HG02840 (cell line): ENCODE data around the gene FBXW8.

Source experiments
- ATAC-seq: cut with Tn5 transposase; IDR thresholded peaks from one replicate; pipeline ENCODE4 v1.9.1; 2021; ENCODE audit warnings: mild to moderate bottlenecking, moderate library complexity, moderate number of reproducible peaks; ENCODE audit not compliant: unreplicated experiment, low FRiP score

FBXW8 gene

DNA sequence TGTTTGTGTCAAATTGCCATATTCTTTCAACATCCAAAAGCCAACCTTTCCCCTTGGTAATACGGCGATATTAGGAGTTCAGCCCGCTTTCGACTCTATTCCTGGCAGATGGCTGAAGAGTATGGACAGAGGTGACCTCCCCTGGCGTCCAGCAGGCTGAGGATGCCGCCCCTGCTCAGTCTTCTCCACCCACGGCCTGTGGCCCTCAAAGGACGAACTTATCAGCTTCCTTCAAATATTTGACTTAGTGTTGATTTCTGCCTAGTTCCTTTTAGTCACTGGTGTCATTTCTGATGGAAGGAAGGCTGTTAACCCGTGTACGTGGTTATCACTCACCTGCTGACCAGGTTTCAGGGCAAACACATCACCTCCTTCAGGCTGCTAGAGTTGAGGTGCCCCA is 123.5 kb downstream of the FBXW8 start:
- no peak for ATAC-seq

DNA sequence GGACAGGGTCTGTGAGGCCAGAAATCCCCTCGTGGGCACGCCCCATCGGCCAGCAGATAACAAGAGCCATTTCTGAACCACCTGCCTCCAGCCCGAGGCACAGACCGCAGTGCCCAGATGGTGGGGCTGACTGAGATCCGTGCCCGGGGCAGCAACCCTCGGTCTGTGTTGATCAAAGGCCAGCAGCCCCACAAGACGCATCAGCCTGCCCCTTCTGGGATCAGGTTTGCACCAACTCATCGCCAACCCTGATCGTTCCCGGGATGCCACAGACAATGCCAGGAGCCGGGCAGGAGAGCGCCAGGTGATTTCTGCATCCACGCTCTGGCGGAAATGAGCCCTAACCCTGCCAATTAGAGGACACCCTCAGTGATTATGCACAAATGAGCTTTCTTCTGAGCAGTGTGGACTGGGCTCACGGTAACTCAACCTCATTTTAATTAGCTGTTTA is 124.0 kb downstream of the FBXW8 start:
- ATAC-seq = no peak

- ATAC-seq = no peak
These were observed 124.5 kb downstream of the FBXW8 start for GRCh38 chr12:117035287-117035686.

DNA sequence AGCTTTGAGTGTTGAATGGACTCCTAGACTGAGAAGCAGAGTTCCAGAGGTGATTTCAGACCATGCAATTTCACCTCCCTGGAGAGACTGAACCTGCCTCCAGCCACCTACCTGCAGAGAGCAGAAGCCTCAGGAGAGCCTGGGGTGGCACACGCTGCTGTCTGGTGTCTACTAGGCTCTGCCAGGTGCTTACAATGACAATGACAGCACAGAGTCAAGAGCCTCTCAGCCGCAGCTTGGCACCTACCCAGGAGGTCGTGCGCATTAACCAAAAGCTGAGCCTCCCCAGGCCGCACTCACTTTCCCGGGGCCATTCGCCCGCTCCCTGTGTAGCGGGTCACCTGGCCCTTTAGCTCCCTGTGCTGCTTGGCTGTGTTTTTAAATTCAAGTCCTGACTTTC is 125.3 kb downstream of the FBXW8 start:
- no peak for ATAC-seq

GRCh38 chr12:117036547-117036946 is 125.8 kb downstream of the FBXW8 start:
- no peak for ATAC-seq

- no peak for ATAC-seq
These were observed 126.7 kb downstream of the FBXW8 start for GRCh38 chr12:117037289-117038022.

GRCh38 chr12:117038023-117038680 is 127.4 kb downstream of the FBXW8 start:
- no peak for ATAC-seq

DNA sequence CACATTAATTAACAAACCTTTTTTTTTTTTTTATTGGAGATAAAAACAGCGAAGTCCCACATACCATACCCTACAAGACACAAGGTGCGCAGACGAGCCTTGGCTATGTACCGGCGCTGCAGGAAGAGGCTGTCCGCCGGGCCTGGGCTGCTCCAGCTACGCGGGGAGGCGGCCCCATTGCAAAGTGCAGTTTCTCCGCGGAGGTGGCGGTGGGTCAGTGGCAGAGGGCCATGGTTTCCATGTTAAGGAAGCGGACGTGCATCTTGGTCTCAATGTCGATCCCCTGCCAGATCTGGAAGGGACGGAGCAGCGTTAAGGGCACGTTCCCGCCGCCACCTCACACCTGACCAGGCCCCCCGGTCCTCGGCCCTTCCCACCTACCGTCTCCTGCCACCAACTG is 128.2 kb downstream of the FBXW8 start:
- no peak for ATAC-seq

- no peak for ATAC-seq
These were observed 129.2 kb downstream of the FBXW8 start for GRCh38 chr12:117039891-117040309.

GRCh38 chr12:117040496-117040895 is 129.7 kb downstream of the FBXW8 start:
- ATAC-seq = no peak

GRCh38 chr12:117041798-117042170 is 131.0 kb downstream of the FBXW8 start:
- no peak for ATAC-seq

- no peak for ATAC-seq
These were observed 131.6 kb downstream of the FBXW8 start for GRCh38 chr12:117042171-117042842.

- no peak for ATAC-seq
These were observed 132.1 kb downstream of the FBXW8 start for GRCh38 chr12:117042862-117043261.

DNA sequence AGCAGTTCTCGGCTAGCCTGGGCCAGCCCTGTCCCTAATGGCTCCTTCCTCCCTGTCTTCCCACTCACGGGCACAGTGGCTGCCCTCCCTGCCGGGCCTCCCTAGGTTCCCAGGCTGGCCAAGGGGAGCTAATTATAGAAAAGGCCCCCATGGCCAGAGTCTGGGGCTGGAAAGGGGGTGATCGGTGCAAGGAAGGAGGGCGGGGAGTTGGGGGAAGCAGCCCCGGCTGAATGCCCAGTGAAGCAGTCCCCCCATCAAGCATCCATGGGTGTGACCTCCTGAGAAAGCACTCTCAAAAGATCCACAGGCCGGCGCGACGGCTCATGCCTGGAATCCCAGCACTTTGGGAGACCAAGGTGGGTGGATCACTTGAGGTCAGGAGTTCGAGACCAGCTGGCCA is 133.6 kb downstream of the FBXW8 start:
- no peak for ATAC-seq

- no peak for ATAC-seq
These were observed 134.0 kb downstream of the FBXW8 start for GRCh38 chr12:117044790-117045159.

- ATAC-seq = no peak
These were observed 134.6 kb downstream of the FBXW8 start for GRCh38 chr12:117045160-117046010.

- ATAC-seq = no peak
These were observed 135.2 kb downstream of the FBXW8 start for GRCh38 chr12:117046011-117046369.

DNA sequence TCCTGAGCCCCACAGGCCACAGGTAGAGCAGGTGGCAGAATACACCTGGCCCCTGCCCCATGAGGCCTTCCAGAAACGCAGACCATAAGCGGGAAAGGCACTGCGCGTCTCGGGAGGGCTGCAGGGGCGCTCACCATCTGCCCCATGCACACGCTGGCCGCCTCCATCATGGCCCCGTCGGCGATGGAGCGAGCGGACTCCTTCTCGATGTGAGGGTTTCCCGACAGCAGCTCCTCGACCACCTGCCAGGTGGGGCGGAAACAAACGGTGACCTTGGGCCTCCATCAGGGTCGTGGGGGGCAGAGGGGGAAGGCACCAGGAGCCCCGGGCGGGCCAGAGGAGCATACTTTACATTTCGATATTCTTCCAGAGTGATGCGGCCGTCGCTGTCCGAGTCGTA is 135.7 kb downstream of the FBXW8 start:
- ATAC-seq = no peak

DNA sequence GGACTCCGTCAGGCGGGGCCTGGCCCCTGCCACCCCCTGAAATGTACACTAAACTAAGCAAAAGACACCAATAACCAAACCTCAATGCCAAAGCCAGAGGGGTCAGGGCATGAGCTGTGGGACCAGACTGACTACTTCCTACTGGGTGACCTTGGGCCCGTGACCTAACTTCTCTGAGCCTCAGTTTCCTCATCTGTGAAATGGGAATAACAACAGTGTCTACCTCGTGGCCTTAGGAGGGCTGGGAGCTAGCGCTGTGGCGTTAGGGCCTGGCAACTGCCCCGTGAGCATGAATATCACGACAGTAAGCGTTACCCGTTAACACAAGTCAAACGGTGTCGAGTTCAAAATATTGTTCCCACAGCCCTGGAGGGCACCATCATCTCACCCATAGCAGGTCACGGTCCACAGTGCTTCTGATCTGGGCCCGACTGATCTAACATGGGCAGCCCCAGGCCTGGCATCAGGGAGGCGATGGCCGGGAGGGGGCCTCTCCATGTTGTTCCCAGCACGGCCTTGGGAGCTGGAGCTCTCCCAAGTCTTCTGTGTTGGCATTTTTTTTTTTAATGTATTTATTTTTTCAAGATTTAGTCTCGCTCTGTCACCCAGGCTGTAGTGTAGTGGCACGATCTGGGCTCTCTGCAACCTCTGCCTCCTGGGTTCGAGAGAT is 136.2 kb downstream of the FBXW8 start:
- no peak for ATAC-seq
